ENCODE measurements around the gene DYNC1I1. TPM values are rescaled to one million over a fixed set of nuclear protein-coding genes. Genes with fewer than 3 reads are reported as not detected.
A peak's percentile ranks its signal among the peaks of the same experiment; 100 is the strongest.

DYNC1I1 gene
- polyA plus RNA-seq, 12 donors, result 0.39 to 1.3 (median 0.83) TPM; not detected in 2

DNA sequence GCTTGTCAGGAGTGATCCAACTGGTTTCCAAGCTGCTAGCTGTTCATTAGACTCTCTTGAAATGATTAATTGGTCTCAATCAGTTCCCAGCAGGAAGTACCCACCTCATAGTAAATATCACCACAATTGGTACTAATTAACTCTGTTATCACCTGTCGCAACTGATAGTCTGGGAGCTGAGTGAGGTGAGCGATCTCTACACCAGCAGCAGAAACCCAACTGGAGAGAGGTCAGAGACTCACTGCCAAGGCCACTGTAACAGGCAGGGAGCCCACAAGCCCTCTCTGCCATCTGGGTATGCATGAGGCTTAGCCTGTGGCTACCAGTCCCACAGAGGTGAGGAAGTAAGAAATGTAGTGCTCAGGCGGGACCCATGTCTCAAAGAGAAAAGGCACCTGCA, 245.5 kb downstream of the DYNC1I1 start:
- DNase-seq, result no peak

DNA sequence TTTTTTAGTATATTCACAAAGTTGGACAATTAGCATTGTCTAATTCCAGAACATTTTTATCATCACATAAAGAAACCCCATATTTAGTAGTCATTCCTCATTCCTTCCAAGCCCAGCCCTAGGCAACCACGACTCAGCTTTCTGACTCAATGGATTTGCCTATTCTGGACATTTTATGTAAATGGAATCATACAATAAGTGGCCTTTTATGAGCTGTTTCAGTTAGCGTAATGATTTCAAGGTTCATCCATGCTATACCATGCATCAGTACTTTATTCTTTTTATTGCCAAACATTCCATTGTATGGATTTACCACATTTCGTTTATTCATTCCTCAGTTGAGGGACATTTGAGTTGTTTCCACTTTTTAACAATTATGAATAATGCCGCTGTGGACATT, 249.2 kb downstream of the DYNC1I1 start:
- DNase-seq, result no peak

DNA sequence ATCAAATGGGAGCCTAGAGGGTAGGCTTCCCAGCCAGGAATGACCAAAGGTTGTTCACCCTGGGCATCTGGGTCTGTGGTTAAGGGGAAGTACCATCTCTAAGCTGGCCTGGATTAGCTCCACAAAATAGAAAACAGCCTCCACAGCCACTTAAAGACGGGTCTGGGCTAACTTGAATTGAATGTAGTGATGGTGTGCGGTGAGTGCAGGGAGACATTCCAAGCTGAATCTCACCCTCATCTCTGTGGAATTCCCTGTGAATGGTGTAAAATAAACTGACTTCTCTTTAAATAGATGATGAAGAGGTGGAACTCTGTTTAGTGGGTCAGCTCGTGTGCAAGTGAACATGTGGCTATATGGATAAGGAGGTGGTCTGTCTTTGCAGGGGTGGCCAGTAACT, 251.0 kb downstream of the DYNC1I1 start:
- no peak for DNase-seq

DNA sequence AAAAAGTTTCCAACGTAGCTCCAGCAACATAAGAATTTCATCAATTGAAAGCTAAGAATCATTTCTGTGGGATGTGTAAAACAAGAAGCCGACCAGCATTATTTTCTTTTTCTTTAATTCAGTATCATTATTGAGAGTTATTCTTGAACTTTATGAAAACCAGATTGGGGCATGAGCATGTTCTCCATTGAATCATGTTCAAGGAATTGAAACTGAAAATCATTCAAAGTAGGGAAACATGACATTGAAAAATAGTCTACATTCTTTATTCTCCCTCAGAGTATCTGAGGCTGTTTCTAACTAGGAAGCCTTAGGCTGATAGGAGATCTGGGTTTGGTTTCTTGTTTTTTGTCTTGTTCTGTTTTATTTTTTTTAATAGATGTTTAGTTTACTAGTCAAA, 253.7 kb downstream of the DYNC1I1 start:
- DNase-seq, result no peak

DNA sequence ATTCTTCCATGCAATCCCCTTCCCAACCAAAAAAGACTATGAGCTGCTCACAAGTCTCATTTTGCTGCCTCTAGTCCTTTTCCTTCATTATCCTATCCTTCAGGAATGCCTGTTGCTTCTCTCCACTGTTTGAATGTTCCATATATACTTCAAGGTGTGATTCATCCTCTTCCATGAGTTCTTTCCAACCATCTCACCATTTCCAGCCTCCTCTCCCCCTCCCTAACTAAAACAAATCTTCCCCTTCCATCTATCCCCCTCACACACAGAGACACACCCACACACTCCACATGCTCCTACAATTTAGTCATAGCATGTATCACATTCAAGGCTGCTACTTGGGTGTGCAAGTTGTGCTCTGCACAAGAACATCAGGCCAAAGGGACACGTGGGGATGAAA, 254.3 kb downstream of the DYNC1I1 start:
- DNase-seq, result no peak

DNA sequence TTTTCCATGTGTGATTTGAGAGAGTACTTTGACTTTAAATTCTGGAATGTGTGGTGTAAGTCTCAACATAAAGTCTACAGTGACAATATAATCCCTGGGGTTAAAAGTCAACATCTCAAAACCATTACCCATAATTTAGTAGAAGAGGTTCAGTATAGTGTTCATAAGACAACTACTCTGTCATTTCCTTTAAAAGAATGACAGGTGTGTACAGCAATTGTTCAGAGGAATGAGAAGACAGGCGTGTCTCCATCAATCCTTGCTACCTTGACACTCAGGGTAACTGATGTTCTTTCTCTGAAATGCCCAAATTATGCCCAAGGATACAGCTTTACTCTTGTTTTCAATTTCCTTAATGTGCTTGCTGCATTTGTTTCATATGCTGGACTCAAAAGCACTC, 256.4 kb downstream of the DYNC1I1 start:
- DNase-seq, result no peak

DNA sequence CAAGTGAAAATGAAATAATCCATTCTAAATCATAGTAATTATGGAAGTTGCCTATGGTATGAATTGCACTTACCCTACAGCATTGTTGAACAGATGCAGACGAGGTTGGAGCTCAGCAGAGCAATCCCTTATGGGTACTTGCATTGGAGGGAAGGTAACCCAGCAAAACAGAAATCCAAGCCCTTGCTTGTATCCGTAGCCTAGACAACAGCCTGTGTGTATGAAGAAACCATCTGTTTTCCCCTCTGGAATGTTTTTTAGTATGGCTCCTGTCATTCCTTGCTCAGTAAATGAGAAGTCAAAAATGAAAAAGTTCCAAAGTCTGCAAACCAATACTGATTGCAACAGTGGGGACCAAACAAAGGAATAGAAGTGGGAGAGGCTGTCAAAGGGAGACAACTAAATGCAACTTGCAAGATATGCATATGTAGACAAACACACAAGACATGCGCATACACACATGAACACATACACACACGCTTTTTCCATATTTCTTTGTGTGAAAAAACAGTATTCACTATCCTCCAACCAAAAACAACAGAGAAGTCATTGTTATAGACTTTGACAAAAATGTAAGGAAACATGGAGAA, 260.8 kb downstream of the DYNC1I1 start:
- DNase-seq, result peak; percentile 18

DNA sequence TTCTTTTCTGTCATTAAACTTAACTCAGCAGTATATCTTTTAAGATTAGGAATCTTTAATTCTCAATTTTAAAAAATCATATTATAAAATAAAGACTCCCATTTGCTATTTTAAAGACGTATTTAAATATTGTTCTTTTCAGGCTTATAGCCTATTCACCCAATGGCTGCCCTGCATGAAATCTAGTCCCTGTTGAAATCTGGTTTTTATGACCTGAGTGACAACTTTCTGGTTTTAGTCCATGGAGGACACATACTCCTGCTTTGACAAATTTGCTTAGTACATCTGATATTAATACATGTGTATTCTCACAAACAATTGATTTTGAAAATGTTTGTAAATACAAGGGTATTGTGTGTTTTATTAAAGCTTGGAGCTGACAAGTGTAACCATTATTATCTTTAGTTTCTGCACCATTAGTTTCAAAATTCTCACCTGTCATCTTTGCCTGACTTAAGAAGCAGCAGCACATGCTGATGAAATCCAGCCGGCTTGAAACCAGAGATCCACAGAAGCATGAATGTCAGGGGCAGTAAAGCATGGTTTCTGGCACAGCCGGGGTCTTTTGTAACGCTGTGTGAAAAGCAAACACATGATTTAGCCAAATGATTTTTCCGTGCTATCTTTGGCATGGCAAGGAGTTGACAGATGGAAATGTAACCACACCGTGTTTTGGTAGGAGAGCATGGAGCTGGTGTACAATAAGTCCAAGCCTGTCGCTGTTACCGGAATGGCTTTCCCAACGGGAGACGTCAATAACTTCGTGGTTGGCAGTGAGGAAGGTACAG, 262.8 kb downstream of the DYNC1I1 start:
- no peak for DNase-seq

DNA sequence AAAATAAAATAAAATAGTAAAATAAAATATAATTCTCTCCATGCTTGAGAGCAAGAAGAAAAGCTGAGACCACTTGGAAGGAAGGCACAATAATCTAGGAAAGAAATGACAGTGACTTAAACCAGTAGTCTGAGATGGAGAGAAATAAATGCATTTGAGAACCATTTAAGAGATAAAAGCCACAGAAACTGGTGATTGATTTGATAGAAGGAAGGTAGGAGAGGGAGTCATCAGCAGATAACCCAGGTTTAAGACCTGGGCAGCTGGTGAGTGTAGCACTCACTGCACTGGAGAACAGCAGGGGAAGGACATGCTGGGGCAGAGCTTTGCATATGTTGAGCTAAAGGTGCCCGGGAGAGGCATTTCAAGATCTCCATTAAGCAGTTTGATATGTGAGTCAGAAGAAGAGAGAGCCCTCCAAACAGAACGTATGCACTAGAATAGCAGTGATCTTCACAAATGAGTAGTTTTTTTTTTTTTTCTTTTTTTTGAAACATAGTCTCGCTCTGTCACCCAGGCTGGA, 268.0 kb downstream of the DYNC1I1 start:
- no peak for DNase-seq

DNA sequence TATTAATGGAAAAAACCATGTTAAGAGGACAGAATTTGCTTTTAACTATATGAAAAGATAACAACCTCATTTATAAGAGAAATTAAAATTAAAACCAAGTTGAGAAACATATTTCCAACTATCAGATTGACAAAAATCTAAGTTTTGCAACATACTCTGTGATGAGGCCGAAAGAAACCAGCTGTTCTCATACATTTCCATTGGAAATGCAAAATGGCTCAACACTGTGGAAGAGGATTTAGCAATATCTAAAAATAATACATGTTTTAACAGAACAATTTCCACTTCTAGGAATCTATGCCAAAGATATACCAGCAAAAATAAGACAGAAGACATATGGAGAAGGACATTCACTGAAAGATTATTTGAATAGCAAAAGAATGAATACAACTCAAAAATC, 268.8 kb downstream of the DYNC1I1 start:
- DNase-seq, result no peak

DNA sequence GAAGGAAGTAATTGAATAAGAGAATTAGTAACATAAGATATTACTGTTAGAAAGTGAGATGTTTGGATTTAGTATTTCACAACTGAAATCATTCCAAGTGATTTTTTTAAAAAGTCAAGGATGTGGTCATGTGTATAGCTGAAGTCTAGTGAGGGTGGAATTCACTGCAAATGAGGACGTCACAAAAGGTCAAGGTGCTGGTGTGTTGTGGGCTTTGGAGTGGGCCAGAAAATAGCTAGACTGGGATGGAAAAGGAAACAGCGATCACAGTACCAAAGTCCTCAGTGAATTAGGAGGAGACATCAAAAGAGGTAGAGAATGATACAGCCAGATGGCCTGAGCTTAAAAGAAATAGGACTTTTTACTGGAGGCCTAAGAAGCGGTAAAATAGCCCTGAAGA, 272.8 kb downstream of the DYNC1I1 start:
- no peak for DNase-seq

DNA sequence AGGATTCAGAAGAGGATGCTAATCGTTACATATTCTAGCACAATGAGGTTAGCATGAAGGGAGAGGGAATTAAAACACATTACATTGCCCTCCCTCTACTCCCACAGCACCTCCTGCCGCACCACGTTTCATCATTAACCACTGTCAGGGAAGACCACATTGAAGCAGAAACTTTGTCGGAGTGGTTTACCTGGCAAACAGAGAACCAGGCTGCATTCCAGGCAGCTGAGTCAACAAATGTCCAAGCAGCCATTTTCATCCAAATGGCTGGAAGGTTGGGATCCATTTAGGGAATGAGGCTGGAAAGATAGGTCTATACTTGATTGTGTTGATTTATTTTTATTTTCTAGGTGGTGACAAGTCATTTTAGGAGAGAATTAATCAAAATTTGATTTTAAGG, 273.6 kb downstream of the DYNC1I1 start:
- no peak for DNase-seq

DNA sequence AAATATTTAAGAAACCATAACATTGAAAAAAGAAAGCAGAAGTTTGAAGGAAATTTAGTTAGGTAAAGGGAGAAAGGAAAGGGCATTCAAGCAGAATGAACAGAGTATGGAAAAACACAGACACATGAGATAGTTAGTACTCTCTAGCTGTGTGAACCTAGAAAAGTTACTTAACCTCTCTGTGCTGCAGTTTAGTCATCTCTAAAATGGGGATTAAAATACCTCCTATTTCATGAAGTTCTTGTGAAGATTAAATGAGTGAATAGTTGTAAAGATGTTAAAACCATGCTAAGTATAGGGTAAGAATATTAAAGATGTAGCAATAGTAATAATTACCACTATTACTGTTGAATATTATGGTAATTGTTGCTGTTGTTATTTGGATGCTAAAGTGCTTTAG, 279.9 kb downstream of the DYNC1I1 start:
- DNase-seq, result no peak

DNA sequence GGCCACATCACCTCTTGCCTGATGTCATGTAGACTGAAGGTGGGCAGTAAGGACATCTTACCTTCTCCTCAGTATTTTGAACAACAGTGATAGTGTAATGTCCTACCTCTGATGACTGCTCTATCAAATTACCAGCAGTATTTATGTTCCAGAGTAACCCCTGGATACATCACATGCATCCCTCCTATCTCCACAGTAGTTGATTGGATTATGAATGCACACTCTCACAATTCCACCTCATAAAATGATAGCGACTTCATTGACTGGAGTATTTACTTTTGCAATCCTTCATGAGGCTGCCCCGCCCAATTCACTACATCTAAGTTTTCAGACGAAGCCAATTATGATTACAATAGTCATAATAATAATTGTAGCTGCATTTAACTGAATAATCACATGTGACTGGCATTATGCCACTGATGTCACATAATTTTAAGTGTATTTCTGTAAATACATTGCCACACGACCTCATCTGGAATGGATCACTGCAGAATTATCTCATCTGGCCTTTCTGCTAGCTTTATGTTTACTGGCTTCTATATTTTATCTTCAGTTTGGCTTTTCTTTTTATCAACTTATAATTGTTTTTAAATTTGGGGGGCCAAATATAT, 280.6 kb downstream of the DYNC1I1 start:
- DNase-seq, result no peak

DNA sequence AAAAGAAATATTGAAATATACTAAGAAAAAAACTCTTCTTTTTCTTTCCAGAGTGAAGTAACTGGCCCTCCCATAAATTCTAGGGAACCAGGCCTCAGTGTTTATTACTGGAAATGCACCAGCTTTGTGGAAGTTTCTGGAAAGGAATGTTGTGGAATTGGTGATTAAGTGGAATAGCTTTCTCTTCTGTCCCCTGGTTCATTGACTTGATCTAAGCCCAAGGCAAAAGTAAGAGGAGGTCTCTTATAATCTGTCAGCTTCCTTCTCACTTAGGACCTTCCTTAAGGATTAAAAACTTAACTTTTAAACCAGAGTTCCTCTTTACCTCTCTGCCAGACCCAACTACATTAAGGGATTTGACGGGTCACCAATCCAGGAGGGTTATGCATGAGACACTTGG, 283.4 kb downstream of the DYNC1I1 start:
- no peak for DNase-seq

DNA sequence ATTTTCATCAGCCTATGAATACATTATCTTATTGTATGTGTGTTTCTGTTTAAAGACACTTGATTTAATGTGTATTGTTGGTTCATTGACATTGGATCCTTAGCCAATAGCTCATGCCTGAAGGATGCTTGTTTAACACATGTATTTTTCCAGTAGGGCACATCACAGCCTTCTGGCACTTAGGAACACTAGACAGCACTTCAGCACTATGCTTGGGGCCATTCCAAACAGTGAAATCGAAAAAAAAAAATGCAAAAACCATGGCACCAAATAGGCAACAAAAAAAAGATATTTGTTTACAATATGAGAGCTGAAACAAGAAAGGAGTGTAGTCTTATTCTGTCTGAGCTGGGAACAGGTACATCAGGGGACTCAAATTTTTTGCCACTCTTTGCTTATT, 286.7 kb downstream of the DYNC1I1 start:
- DNase-seq, result no peak

DNA sequence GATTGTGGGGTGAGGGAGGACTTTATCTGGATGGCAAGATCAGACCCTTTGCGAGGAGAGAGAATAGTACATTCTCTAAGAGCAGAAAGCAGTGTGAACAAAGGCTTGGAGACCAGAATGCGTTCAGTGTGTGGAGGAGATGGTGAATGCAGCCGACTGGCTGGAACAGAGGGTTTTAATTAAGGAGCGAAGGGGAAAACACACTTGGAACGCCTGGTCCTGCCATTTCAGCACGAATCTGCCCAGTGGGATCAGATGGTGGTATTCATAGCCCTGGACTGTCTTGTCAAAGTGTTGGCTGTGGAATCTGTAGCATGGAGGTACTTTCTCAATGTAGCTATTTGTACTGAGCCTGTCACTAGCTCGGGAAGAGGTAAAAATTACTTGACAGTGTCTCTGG, 288.7 kb downstream of the DYNC1I1 start:
- DNase-seq, result no peak

DNA sequence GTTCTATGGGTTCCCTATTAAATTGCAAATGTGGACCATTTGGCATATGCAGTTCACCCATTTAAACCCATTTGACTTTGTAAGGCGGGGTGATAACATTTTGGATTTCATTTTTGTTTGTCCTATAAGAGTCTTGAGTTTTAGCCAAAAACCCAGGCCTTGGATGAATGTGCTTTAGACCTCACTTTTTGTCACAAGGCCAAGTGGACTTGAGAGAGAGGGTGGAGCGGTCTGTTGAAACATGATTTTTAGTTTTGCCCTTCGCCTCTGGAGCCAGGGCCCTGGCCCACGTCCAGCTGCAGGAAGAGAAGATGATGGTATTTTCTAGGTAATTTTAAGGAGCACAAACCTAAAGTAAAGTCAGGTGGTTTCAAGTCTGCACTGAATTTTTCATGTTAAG, 289.5 kb downstream of the DYNC1I1 start:
- DNase-seq, result peak; percentile 26

DNA sequence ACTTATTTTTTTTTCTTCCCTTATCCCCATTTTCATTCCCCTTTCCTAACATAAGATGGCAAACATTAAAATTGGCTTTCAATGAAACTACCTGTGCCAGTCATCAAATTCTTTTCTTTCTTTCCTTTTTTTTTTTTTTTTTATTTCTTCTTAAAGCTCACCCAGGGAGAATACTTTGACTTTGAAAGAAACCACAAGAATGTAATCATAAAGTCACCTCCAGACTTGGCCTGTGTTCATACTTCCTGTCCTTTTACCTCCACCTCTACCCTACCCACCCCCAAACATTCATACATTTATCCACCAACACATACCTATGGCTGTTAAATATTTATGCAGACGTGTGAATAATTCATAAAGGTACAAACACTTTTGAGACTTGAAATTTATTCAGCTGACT, 295.0 kb downstream of the DYNC1I1 start:
- no peak for DNase-seq

DNA sequence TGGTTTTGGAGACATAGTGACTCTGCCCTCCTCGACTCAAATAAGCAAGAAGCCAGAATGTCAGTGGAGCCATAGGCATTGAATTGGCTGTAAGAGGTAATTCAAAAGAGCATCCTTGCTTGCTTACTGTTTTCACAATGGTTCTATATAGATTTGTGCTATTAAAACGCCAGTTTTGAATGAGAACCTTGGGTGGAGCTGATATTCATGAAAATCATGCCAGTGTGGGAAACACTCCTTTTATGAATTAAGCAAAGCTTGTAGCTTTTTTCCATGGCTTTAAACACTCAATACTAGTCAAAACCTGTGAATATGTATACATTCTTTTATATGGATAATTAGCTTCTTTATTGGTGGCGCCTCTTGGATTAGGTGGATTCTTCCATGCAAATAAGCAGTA, 297.0 kb downstream of the DYNC1I1 start:
- no peak for DNase-seq

DNA sequence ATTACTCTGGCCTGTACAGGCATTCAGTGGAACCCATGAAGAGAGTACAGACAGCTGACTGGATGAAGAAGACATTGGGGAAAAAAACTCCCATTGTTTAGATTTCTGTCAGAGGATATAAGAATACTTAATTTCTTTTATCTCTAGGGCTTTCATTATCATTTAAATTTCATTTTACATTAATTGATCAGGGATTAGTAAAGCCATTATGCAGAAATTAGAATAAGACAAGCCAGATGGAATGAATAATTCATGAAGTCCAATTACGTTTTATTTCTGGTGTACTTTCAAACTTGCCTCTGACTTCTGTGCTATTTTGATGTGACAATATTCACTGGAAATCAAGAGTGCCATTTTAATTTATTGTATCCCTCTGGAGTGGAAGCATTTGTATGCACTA, 302.5 kb downstream of the DYNC1I1 start:
- no peak for DNase-seq

DNA sequence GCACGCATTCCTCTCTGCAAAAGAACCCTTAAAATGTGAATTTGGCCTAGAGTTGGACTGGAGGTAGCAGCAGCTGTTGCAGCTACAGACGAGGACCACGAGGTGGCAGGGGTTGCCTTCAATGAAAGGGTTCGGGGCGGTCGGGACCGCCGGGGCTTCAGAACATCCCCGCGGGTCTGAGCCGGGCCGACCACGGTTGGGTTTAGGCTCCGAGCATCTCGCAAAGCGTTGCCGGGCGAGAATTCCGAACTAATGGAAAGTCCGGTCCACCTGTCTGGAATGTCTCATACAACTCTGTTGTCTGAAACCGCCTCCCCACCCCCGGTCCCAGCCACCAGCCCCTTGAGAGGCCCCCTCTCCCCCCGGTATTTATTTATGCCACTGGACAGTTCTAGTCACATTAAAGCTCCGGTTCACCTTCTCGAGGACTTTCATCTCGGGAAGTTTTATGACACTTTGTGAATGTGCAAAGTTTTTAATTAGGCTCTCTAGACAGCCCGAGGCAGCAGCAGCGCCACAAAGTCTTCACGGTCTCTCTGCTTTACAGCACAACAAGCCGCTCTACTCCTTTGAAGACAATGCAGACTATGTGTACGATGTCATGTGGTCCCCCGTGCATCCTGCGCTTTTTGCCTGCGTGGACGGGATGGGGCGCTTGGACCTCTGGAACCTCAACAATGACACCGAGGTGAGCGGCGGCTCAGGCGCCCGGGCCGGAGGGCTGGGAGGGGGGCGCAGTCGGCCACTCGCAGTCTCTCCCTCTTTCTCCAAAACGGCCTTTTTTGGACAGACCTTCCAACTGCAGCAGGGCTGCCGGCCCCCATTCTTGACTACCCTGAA, 303.4 kb downstream of the DYNC1I1 start:
- peak; percentile 65 for DNase-seq

Measured in muscle of arm (tissue), 12 donors.